HG02642 (cell line): ENCODE measurements around the gene DDIT4.
"Not testable (repeated sequence)": the region's sequence is repeated elsewhere in the genome, so short reads cannot be mapped to it uniquely, and the experiment has no call there.

Experiments used
- ATAC-seq: cut with Tn5 transposase; IDR thresholded peaks from one replicate; pipeline ENCODE4 v1.9.1; 2021; ENCODE audit warnings: mild to moderate bottlenecking; ENCODE audit not compliant: unreplicated experiment, poor library complexity

Gene DDIT4

DNA sequence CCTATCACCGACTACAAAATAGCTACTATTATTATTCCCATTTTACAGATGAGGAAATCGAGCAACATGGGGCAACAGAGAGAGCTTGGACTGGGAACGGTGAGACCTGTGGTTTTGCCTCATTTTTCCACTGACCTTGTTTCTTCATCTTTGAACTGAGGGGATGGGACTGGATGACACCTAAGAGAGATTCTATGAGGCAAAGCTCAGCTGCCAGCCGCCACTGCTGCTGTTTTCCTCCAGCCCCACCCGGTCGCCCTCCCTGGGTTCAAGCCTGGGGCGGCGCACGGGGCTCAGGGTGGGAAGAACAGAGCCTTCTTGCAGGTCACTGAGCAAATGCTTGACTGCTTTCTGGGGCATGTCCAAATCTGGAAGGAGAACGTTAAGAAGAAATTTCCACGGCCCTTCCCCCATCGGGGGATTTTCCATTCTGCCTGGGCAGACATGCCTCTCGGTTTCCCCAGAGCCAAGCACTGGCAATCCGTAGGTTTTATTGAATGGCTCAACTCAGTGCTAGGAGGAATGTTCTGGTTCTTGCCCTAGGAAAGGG, 12.3 kb downstream of the DDIT4 start:
- no peak for ATAC-seq

DNA sequence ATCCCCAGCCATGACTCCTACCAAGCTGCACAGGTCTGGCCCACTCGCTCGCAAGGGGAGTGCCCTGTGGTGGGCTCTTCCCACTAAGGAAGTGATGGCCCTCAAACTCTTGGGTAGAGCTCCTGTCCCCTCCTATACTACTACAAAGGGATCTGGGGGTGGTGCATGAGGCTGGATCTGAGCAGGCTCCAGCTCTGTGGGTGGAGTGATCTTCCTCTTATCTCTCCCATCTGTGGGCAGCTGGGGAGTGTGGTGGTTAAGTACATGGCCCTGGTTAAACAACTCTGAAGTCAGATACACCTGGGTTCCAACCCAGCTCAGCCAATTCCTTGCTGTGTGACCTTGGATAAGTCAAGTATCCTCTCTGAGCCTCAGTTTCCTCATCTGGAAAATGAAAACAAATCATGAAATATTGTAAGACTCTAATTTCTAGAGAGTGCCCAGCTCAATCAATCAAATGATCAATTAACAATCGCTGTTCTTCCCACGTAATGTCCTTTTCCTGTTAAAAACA, 17.4 kb downstream of the DDIT4 start:
- no peak for ATAC-seq

DNA sequence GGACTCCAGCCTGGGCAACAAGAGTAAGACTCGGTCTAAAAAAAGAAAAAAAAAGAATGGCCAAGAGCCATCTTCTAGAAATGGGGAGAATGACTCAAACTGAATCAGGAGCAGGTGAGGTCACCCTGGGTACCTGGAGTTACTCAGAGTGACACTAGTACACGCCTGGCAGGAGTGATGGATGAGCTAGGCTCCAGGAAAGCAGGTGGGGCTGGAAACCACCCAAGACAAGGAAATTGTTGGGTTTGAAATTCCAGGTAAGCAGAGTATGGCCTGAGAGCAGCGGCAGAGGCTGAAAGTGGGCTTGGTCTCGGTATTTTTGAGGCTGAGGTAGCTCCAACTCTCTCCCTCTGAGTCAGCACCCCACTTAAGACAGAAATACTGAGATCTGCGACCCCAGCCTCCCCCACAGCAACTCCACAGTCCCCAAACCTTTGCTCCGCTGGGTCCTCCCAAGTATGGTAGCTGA, 18.5 kb downstream of the DDIT4 start:
- no peak for ATAC-seq

DNA sequence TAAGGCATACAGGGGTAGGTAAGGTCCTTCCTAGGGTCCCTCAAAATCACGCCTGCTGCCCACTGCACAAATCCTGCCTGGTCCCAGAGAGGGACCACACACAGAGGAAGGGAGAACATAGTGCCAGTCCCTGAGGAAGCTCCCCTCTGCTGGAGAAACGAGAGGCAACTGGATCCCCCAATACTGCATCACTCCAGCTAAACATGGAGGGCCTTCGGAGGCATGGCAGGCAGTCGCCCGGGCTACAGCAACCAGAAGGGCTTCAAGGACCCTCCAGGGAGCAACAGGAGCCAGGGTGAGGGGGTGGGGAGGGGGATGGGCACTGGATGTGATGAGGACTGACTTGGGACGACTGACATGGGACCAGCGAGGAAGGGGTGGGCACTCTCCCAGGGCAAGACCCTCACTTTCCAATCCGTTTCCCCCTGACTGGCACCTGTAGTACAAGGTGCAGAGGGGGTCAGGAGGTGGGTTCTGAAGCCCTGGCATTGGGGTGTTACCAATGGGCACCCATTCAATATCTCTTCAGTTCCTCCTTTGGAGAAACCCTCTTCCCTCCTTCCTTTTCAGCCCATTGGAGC, 21.7 kb downstream of the DDIT4 start:
- no peak for ATAC-seq

DNA sequence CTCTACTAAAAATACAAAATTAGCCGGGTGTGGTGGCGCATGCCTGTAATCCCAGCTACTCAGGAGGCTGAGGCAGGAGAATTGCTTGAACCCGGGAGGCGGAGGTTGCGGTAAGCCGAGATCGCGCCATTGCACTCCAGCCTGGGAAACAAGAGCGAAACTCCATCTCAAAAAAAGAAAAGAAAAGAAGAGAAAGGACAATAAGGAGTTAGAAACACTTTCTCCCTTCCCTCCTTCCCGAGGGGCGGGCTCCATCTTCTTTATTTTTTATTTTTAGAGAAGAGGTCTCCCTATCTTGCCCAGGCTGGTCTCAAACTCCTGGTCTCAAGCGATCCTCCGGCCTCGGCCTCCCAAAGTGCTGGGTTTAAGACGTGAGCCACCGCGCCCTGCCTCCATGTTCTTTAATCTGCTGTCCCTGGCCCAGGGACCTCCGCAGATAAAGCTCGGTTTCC, 23.1 kb downstream of the DDIT4 start:
- not testable (repeated sequence) for ATAC-seq

DNA sequence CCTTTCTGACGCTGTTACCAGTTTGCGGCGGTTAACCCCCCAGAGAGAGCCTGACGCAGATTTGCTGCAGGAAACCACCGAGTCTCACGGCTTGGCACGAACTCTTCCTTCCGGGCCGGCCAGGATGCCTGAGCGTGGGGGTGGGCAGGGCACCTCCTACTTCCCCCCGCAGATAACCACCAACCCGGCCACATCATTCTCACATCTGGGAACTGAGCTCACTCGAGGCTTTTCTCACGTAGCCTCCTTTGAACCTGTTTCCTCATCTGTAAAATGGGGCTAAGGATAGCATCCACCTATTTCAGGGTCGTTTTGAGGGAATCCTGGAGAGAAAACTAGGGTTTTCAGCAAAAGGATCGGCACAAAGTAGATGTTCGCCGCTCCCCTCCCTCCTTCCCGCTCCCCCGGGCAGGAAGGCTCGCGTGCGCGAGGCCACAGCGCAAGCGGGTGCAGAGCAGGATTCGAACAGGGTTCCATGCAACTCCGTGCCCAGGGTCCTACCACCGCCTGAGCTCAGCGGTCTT, 23.6 kb downstream of the DDIT4 start:
- peak; percentile 59 for ATAC-seq

DNA sequence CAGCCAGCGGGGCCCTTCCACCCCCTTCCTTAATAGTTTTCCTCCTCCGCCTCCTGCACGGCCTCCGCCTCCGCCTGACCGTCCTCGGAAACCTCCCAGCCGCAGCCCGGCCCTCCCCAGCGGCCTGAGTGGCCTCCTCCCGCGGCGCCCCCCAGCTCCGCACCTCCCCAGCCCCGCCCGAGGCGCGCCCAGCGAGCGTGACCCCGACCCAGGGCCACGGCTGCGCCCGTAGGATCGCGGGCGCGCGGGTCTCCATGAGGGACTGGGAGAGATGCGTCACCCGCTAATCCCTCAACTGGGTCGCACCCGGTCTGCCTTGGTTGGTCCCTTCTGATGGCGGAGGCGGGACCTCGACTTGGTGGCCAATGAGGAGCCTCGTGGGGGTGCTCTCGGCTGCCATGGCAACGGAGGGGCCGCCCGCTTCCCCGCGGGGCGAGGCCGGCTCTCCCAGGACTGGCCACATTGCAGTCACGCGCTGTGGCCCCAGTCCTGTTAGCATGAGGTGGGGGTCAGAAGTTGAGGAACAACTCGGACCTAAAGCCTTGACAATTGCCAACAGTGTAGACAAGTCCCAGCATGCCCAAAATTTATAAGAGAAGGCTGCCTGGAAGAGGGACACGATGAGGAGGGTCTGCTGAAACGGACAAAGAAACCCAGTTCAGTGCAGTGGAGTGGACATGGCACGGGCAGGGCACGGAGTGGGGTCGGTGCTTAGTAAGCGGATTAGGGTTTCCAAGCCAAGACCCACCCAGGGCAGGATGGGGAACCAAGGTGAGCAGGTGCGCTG, 24.3 kb downstream of the DDIT4 start:
- peak; percentile 85 for ATAC-seq

DNA sequence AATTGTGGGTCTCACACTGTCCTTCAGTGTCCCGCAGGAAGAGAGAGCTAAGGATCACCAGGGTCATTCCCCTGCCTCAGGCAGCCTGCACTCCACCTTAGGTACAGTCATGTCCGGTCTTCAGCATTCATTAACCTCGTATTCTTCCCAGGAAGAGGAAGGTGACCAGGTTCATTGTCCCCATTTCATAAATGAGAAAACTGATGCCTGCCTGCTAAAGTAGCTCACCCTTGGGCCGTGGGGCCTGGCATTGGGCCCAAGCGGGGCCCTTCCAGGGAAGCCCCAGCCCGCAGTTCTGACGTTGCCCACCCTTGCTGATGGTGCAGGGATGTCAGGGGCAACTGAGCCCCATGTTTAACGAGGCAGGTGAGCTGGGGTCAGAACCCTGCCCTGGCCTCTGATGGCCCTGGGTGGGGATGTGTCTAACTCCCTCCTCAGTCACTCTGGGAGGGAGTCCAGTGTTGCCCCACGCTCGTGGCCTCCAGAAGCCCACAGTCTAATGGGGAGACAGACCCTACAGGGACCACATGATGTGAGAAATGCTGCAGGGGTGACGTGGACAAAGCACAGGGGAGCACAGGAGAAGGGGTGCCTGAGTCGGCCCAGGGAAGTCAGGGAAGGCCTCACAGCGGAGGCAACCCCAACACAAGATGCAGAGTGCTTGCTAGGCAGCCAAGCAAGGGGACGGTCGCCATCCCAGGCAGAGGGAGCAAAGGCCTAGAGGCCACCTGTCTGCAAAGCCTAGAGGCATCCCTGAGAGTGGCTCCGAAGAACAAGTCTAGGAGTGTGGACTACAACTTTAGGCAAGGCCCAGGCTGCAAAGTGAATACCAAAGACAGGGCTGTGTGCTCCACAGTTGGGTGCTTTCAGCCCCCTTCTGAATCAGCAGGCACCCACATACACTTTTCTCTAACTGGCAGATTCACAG, 25.1 kb downstream of the DDIT4 start:
- ATAC-seq = no peak

DNA sequence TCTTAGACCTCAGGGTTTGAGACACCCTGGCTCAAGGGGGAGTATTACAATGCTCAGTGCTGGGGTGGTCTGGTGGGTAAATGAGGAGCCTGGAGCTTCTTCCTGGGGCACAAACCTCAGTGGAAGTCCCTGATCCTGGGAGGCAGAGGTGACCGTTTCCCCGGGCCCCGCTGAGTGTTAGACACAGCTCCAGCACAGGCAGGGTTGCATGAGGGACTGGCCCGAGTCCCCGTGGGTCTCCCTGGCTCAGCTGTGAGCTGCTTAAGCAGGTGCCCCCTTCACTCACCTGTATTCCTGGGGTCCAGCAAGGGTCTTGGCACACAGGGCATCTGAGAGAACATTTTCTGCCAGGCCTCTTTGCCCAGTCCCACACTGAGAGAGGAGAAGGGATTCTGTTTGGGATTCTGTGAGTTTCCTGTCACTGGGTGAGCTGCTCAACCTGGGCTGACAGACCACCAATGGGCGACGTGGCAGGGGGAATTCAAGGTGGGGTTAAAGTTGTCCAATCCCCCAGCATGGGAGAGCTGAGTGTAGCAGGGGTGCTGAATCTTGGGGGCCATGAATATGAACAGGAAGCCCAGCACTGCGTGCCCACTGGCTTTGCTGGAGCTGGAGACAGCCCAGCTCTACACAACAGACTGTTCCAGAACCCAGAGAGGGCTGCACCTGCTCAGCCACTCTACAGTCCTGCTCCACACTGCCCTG, 29.9 kb downstream of the DDIT4 start:
- no peak for ATAC-seq

DNA sequence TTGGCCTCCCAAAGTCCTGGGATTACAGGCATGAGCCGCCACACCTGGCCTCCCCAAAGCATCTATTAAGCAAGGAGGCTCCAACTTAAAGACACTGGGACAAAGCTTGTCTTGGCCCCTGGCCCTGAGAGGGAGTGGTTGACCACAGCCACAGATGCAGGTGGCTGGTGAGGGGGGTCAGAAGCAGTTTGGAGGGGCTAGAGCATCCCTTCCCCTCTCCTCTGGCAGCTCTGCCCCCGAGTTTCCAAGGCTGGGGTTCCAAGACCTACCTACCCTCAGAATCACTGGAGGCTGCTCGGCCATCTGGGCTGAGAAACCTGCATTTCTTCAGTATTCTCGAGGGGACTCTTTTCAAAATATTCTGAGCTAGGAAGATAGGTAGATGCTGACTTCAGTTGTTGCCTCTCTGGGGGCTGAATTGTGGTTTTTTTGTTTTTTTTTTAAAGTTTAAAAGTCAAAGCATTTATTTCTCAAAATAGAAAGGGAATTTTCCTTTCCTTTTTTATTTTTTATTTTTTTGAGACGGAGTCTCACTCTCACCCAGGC, 32.6 kb downstream of the DDIT4 start:
- no peak for ATAC-seq

DNA sequence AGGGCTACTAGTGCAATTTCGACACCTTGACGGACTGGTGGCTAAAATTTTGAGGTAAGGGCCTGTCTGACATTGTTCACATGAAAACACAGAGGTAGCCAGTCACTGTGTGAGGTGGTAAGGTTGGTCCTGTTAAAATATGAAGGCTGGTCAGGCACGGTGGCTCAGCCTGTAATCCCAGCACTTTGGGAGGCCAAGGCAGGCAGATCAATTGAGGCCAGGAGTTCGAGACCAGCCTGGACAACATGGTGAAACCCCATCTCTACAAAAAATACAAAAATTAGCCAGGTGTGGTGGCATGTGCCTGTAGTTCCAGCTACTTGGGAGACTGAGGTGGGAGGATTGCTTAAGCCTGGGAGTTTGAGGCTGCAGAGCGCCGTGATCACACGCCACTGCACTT, 34.0 kb downstream of the DDIT4 start:
- ATAC-seq = not testable (repeated sequence)

DNA sequence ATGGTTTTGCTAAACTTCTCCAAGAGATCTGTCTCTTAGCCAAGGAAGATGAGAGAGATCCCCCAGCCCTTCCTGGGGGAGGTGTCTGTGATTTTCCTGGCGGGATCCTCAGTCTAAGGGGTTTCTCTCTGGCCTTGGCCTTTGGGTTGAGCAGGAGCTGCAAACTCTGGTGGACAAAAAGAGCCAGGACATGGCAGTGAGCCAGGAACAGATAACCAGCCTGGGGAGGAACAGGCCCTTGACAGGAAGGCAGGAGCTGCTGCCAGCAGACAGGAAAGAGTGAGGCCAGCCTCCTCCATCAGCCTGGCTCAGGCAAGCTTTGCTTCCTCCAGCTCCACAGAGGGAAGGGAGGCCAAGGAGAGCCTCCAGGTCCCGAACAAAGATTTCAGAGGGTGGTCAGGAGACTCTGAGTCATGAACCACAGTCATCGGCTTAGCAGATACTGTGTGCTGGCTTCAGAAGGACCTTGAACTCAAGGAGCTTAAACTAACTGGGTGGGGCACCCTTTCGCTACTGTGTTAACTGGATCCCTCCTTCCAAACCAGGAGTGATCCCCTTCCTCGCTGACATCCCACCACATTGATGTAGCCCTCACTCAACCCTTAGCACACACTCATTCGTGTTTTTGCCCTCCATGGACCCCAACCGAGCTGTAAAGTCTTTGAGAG, 34.7 kb downstream of the DDIT4 start:
- no peak for ATAC-seq

DNA sequence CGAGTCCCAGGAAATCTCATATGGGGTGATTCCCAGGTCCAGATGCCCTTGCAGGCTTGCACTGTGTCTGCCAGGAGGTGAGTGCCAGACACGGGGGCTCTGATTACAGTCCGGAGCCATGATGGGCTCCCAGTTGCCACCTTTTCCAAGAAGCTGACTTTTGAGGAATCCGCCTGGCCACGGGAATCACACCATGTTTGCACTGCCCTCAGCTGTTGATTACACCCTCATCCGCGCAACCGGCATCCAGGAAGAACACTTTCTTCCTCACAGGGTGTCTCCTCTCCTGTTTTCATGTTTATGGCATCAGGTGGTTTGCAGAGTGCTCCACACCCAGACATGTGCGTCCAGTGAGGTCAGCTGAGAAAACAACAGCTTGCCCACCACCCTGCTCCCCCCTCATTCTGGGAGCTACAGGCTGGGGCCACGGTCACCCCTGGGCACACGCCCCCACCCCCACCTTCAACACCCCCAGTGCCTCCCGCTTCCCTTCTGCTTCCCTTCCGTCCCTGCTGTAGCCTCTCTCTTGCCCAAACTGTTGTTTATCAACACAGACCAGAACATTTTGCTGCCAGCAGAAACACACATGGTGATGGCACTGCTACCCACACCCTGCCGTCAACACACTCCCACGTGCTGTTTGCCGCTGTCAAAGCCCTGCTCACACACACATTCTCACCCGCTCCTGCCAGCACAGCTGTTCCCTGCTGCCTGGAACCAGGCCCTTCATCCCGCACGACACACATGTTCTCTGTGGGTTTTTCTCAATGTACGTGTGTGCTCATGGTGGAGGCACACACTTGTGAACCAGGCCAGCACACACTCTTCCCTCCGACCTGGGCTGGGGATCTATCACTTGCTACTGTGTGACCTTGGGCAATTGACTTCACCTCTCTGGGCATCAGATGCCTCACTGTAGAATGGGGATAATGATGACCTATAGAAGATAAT, 35.8 kb downstream of the DDIT4 start:
- no peak for ATAC-seq

DNA sequence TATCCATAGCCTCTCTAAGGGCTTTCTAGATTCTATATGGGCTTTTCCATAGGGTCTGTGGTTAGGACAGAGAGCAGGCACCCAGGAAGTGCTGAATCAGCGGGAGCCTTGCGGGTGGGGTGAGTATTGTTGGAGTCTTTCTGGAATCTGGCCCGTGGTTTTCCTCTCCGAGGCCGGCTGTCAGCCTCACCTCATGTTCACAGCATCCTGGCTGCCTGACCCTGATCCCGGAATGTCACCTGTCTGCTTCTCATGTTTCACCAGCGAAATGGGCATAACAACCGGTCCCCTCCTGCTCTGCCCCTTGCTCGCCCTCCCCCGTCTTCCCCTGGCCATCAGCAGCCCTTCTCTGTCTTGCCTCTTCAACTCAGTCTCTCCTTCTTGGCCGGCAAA, 36.5 kb downstream of the DDIT4 start:
- no peak for ATAC-seq

DNA sequence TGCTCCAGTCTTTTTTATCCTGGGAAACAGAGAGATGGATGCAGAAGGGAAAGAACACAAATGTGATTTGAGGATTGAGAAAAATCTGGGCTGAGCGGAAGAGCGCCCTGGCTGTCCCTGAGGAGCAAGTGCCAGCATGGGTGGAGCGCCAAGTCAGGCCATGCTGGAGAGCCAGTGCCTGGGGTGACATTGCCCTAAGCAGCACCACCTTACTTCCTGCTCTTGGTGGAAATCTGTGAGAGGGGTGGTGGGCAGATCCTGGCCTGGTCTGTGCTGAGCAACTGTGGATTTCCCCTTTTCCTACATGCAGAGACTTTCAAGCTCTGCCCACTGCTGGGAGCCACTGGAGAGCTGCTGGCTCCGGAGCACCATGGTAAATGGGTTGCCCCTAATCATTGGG, 36.9 kb downstream of the DDIT4 start:
- no peak for ATAC-seq

DNA sequence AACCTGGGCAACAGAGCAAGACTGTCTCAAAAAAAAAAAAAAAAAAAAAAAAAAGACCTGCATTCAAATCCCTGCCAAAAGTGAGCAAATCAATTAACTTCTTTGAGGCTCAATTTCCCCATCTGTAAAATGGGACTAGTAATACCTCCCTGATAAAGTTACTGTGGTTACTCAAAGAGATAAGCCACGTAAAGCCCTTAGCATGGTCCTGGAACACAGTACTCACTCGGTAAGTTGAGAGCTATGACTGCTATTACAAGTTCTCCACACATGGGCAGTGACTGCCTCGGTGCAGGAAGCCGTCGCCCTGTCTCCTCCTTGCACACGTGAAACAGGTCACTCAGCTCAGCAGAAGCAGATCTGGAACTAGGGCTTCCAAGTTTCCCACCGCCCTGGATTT, 37.9 kb downstream of the DDIT4 start:
- no peak for ATAC-seq

DNA sequence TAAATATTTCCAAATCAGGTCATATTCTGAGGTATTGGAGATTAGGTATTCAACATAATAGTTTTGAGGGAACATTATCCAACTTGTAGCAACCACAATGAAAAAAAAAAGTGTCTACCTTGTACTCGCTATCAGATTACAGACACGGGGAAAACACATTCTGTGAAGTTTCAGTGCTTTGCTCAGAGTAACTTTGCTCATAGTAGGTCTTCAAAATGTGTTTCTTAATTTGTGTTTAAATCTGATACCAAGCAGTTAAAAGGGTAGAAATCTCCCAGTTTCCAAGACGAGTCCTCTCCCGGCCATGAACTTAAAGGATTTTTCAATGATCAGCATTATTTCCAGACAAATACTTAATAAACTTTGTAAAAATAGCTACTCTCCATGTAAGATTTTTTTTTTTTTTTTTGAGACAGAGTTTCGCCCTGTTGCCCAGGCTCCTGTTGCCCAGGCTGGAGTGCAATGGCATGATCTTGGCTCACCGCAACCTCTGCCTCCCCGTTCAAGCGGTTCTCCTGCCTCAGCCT, 39.2 kb downstream of the DDIT4 start:
- ATAC-seq = no peak
